ENCODE results near the gene RETN. TPM values are rescaled to one million over a fixed set of nuclear protein-coding genes. Genes with fewer than 3 reads are reported as not detected.

Gene RETN
- total RNA-seq, 1 experiment from 2014 or later = not detected

GRCh38 chr19:7676854-7677253 lies 8.0 kb downstream of the RETN start, which contains the start of gene MCEMP1:
Gene MCEMP1, plus strand, starts transcription at chr19:7677090. Its CDS starts 31 bp downstream, at chr19:7677121.
- POLR2A ChIA-PET = no interaction called here
- Histone ChIP-seq H3K9me3 (ENCODE audit: control insufficient read depth, insufficient read depth, low read depth, low read length) (no peaks in the 10 kb centered on the region), H3K4me1 (ENCODE audit: control insufficient read depth, insufficient read depth, low read length) (no peaks in the 10 kb centered on the region; the same call in 1 of the 2 replicates), H3K27ac (ENCODE audit: low read length) (no peak within 1 kb of the TSS), H3K4me3 (ENCODE audit: low read depth in 2 of 2, low read length in 2 of 2) (no peak within 1 kb of the TSS), H3K36me3 (ENCODE audit: control insufficient read depth, insufficient read depth, low read length) (no peaks in the 10 kb centered on the region; the same call in 1 of the 2 replicates), H3K27me3 (ENCODE audit: control insufficient read depth, insufficient read depth, low read length) (no peaks in the 10 kb centered on the region)
- no peak for ATAC-seq
- intact Hi-C loops (cut with micrococcal nuclease; ENCODE audit: unreplicated experiment) (no loop called here), in situ Hi-C loops (cut with HindIII; ENCODE audit: low pct_unique_long_range_greater_than_20kb, low sequenced_read_pairs) (no loop called here)
- no TSS peak for BruUV-seq (replicated peaks)
- no peak for TF ChIP-seq SIN3A (IDR thresholded peaks at IDR 0.05; ENCODE audit: borderline replicate concordance, insufficient read depth, low read depth, low read length)
- TF ChIP-seq TCF7L2 (IDR thresholded peaks at IDR 0.05; ENCODE audit: low read depth, low read length) = no peak
- TF ChIP-seq REST (IDR thresholded peaks at IDR 0.05; ENCODE audit: insufficient read depth in 1 of 2, low read depth in 2 of 2, low read length in 1 of 2) = no peak
- no peak for TF ChIP-seq CTCF (IDR thresholded peaks at IDR 0.05)
- no peak for TF ChIP-seq POLR2AphosphoS5 (IDR thresholded peaks at IDR 0.05; ENCODE audit: low read depth, low read length)
- CTCF ChIA-PET = interaction anchor here (0.6 kb wide), 1 partner anchor 123 kb away, joined by 10 read pairs; no protein-coding TSS in a partner anchor
- DNase-seq (ENCODE audit: low read depth, low spot score) = no peak

- no TSS peak for BruUV-seq (replicated peaks)
These were observed 8.9 kb downstream of the RETN start for GRCh38 chr19:7677669-7678311.

More at GRCh38 chr19:7677669-7678311, 8.9 kb downstream of the RETN start:
- no peak for ATAC-seq
- TF ChIP-seq CTCF (IDR thresholded peaks at IDR 0.05) (no peak), SIN3A (IDR thresholded peaks at IDR 0.05; ENCODE audit: borderline replicate concordance, insufficient read depth, low read depth, low read length) (no peak), REST (IDR thresholded peaks at IDR 0.05; ENCODE audit: insufficient read depth in 1 of 2, low read depth in 2 of 2, low read length in 1 of 2) (no peak), TCF7L2 (IDR thresholded peaks at IDR 0.05; ENCODE audit: low read depth, low read length) (no peak), POLR2AphosphoS5 (IDR thresholded peaks at IDR 0.05; ENCODE audit: low read depth, low read length) (no peak)
- H3K4me3 ChIP-seq (ENCODE audit: low read depth in 2 of 2, low read length in 2 of 2) = no peak overlapping the region
- H3K4me1 ChIP-seq (ENCODE audit: control insufficient read depth, insufficient read depth, low read length) = no peaks in the 10 kb centered on the region; the same call in 1 of the 2 replicates
- ChIA-PET CTCF (no interaction called here), POLR2A (interaction anchor here (0.5 kb wide), 1 partner anchor 48 kb away, joined by 4 read pairs; the partner anchor contains the start of genes PET100 and XAB2)
- no peaks in the 10 kb centered on the region; the same call in 1 of the 2 replicates for H3K36me3 ChIP-seq (ENCODE audit: control insufficient read depth, insufficient read depth, low read length)
- in situ Hi-C loops (cut with HindIII; ENCODE audit: low pct_unique_long_range_greater_than_20kb, low sequenced_read_pairs) (no loop called here), intact Hi-C loops (cut with micrococcal nuclease; ENCODE audit: unreplicated experiment) (no loop called here)
- no peaks in the 10 kb centered on the region for H3K9me3 ChIP-seq (ENCODE audit: control insufficient read depth, insufficient read depth, low read depth, low read length)
- H3K27ac ChIP-seq (ENCODE audit: low read length) = no peak overlapping the region
- DNase-seq (ENCODE audit: low read depth, low spot score) = no peak
- H3K27me3 ChIP-seq (ENCODE audit: control insufficient read depth, insufficient read depth, low read length) = no peaks in the 10 kb centered on the region
